K562 (cell line): ENCODE data around the gene ZCCHC4.

Experiments
- CTCF ChIP-seq, 3 experiments: IDR thresholded peaks in 2 of 3; conservative IDR thresholded peaks in 1 of 3; 2 replicates each; pipeline ENCODE4 v1.5.1; 2011 to 2012; ENCODE audit warnings: low read length in 3 of 3, mild to moderate bottlenecking in 3 of 3, control low read depth in 2 of 3, improper control_type of control experiment in 1 of 3, inconsistent platforms in 1 of 3, low read depth in 1 of 3, mixed read lengths in 1 of 3, moderate library complexity in 1 of 3; ENCODE audit not compliant: insufficient read depth in 2 of 3
- ELF4 ChIP-seq: fragments of 450-650 bp; formaldehyde crosslinking; IDR thresholded peaks from 2 replicates; pipeline ENCODE4 v1.4.0; 2022; ENCODE audit warnings: missing genetic modification characterization
- SMARCE1 ChIP-seq: fragments of 450-650 bp; IDR thresholded peaks from 2 replicates; pipeline ENCODE4 v1.7.1; 2016; ENCODE audit warnings: mild to moderate bottlenecking
- TF ChIP-seq, protein P1 (sequence below): fragments of 250-450 bp; sonication (Bioruptor Pico); IDR thresholded peaks from 2 replicates; pipeline ENCODE4 v1.4.0; 2020

DNA sequence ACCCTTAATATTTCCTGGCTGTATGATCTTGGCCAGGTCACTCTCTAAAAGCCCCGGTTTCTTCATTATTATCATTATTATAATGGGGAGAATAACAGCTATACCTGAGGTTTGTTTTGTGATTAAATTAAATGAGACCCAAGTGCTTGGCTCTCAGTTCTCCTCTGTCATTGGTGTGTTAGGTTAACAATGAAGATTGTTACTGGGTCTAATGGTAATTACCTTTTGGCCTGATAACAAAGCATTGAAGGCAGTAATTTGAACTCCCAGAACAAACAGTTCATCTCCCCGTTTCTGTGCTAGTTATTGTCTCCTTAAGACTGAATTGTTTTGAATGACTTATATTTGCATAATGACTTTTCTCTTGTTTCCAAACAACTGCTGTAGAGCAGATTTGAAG, 57.7 kb downstream of the ZCCHC4 start:
- TF ChIP-seq, protein P1, sequence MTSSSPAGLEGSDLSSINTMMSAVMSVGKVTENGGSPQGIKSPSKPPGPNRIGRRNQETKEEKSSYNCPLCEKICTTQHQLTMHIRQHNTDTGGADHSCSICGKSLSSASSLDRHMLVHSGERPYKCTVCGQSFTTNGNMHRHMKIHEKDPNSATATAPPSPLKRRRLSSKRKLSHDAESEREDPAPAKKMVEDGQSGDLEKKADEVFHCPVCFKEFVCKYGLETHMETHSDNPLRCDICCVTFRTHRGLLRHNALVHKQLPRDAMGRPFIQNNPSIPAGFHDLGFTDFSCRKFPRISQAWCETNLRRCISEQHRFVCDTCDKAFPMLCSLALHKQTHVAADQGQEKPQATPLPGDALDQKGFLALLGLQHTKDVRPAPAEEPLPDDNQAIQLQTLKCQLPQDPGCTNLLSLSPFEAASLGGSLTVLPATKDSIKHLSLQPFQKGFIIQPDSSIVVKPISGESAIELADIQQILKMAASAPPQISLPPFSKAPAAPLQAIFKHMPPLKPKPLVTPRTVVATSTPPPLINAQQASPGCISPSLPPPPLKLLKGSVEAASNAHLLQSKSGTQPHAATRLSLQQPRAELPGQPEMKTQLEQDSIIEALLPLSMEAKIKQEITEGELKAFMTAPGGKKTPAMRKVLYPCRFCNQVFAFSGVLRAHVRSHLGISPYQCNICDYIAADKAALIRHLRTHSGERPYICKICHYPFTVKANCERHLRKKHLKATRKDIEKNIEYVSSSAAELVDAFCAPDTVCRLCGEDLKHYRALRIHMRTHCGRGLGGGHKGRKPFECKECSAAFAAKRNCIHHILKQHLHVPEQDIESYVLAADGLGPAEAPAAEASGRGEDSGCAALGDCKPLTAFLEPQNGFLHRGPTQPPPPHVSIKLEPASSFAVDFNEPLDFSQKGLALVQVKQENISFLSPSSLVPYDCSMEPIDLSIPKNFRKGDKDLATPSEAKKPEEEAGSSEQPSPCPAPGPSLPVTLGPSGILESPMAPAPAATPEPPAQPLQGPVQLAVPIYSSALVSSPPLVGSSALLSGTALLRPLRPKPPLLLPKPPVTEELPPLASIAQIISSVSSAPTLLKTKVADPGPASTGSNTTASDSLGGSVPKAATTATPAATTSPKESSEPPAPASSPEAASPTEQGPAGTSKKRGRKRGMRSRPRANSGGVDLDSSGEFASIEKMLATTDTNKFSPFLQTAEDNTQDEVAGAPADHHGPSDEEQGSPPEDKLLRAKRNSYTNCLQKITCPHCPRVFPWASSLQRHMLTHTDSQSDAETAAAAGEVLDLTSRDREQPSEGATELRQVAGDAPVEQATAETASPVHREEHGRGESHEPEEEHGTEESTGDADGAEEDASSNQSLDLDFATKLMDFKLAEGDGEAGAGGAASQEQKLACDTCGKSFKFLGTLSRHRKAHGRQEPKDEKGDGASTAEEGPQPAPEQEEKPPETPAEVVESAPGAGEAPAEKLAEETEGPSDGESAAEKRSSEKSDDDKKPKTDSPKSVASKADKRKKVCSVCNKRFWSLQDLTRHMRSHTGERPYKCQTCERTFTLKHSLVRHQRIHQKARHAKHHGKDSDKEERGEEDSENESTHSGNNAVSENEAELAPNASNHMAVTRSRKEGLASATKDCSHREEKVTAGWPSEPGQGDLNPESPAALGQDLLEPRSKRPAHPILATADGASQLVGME = no peak
- no peak for TF ChIP-seq CTCF (IDR thresholded peaks at IDR 0.05 in 2 of 3, conservative IDR thresholded peaks at IDR 0.05 in 1 of 3; ENCODE audit: insufficient read depth in 2 of 3, low read depth in 1 of 3, low read length in 3 of 3)
- TF ChIP-seq SMARCE1 = no peak
- no peak for TF ChIP-seq ELF4
